A549 (cell line): ENCODE results near the gene TRIM13. TPM values are rescaled to one million over a fixed set of nuclear protein-coding genes. Genes with fewer than 3 reads are reported as not detected.
A peak's percentile ranks its signal among the peaks of the same experiment; 100 is the strongest.

ENCODE experiments used
- ATAC-seq, 2 experiments: fragments of 200-7000 bp in 1 of 2; fragments of >200 bp in 1 of 2; cut with Nextera tagmentation in 1 of 2; cut with Tn5 transposase in 1 of 2; 3 replicates each; pipeline versions ENCODE4 v1.8.0 to v1.9.1; 2018 to 2020; ENCODE audit warnings: mild to moderate bottlenecking in 1 of 2, moderate library complexity in 1 of 2
- CTCF ChIA-PET: fragments of 300-600 bp; sonication (Branson Sonifier 250); formaldehyde crosslinking; extraction: SDS; loops from one replicate; lab custom pipeline; 2021; ENCODE audit warnings: antibody characterized with exemption, inconsistent platforms; lab: Yijun Ruan, JAX
- POLR2A ChIA-PET: fragments of 350-600 bp; formaldehyde crosslinking; extraction: SDS; loops from one replicate; lab custom pipeline; 2021; ENCODE audit warnings: antibody characterized with exemption, inconsistent platforms; lab: Yijun Ruan, JAX
- DNase-seq, 2 experiments: peaks; one replicate each; pipeline versions ENCODE4 v3.0.0 to v3.0.0-alpha.2; 2011 to 2016; ENCODE audit warnings: low read depth in 1 of 2, low spot score in 1 of 2
- FAIRE-seq: peaks from 2 replicates; lab custom pipeline; 2011; peaks lifted over from hg19 to GRCh38; lab: Jason Lieb, UNC
- H3K27ac ChIP-seq, 2 experiments: fragments of >200 bp; sonication (Bioruptor Twin); formaldehyde crosslinking; 3 replicates each; pipeline ENCODE4 v1.5.1; 2016 to 2017
- H3K4me1 ChIP-seq: fragments of >200 bp; sonication (Bioruptor Twin); formaldehyde crosslinking; 3 replicates; pipeline ENCODE4 v1.6.1; 2016
- H3K4me2 ChIP-seq: fragments of >200 bp; sonication (Bioruptor Twin); formaldehyde crosslinking; 3 replicates; pipeline ENCODE4 v1.6.1; 2016
- H3K4me3 ChIP-seq: fragments of >200 bp; sonication (Bioruptor Twin); formaldehyde crosslinking; 3 replicates; pipeline ENCODE4 v1.5.1; 2016
- H3K9me3 ChIP-seq: fragments of >200 bp; sonication (Bioruptor Twin); formaldehyde crosslinking; 3 replicates; pipeline ENCODE4 v1.6.1; 2016
- CEBPB ChIP-seq, 2 experiments: fragments of >200 bp in 1 of 2; sonication (Bioruptor Twin) in 1 of 2; formaldehyde crosslinking in 1 of 2; IDR thresholded peaks; 2 replicates each; pipeline ENCODE4 v1.6.1; 2012 to 2016
- EHF ChIP-seq: fragments of 250-450 bp; sonication (Bioruptor Pico); IDR thresholded peaks from 2 replicates; pipeline ENCODE4 v1.5.0; 2020; ENCODE audit warnings: mild to moderate bottlenecking
- FOSB ChIP-seq: fragments of 250-450 bp; sonication (Bioruptor Pico); IDR thresholded peaks from 2 replicates; pipeline ENCODE4 v1.5.0; 2020; ENCODE audit warnings: mild to moderate bottlenecking, moderate library complexity
- HEYL ChIP-seq: fragments of 250-450 bp; sonication (Bioruptor Pico); IDR thresholded peaks from 2 replicates; pipeline ENCODE4 v1.8.0; 2021; ENCODE audit warnings: mild to moderate bottlenecking, moderate library complexity
- HOXA7 ChIP-seq: fragments of 250-450 bp; sonication (Bioruptor Pico); IDR thresholded peaks from 2 replicates; pipeline ENCODE4 v1.5.0; 2020; ENCODE audit warnings: mild to moderate bottlenecking, moderate library complexity
- HOXB5 ChIP-seq: fragments of 250-450 bp; sonication (Bioruptor Pico); IDR thresholded peaks from 2 replicates; pipeline ENCODE4 v1.5.0; 2020; ENCODE audit warnings: mild to moderate bottlenecking, moderate library complexity
- JUNB ChIP-seq: fragments of >200 bp; sonication (Bioruptor Twin); formaldehyde crosslinking; IDR thresholded peaks from 2 replicates; pipeline ENCODE4 v1.6.1; 2016
- KDM5A ChIP-seq: fragments of 200-600 bp; sonication (generic); IDR thresholded peaks from 2 replicates; pipeline ENCODE4 v1.6.1; 2016; ENCODE audit warnings: antibody characterized with exemption, mild to moderate bottlenecking
- MAFK ChIP-seq: fragments of 450-650 bp; IDR thresholded peaks from 2 replicates; pipeline ENCODE4 v1.6.1; 2014; ENCODE audit not compliant: partially characterized antibody
- NFE2L2 ChIP-seq: fragments of 150-350 bp; conservative IDR thresholded peaks from 2 replicates; pipeline ENCODE4 v1.6.1; 2014; ENCODE audit warnings: low read length
- RFX5 ChIP-seq: fragments of 450-650 bp; IDR thresholded peaks from 2 replicates; pipeline ENCODE4 v1.7.1; 2014; ENCODE audit warnings: antibody characterized with exemption, mild to moderate bottlenecking, moderate library complexity
- RNF2 ChIP-seq: fragments of 200-600 bp; sonication (generic); IDR thresholded peaks from 2 replicates; pipeline ENCODE4 v1.6.1; 2016; ENCODE audit warnings: low read depth, mild to moderate bottlenecking, antibody characterized with exemption, moderate library complexity, borderline replicate concordance
- TFCP2L1 ChIP-seq: fragments of 250-450 bp; sonication (Bioruptor Pico); IDR thresholded peaks from 2 replicates; pipeline ENCODE4 v1.5.0; 2021; ENCODE audit warnings: mild to moderate bottlenecking
- ZNF302 ChIP-seq: fragments of 250-450 bp; sonication (Bioruptor Pico); IDR thresholded peaks from 2 replicates; pipeline ENCODE4 v1.9.0; 2021; ENCODE audit warnings: inconsistent platforms, mild to moderate bottlenecking, moderate library complexity
- ZSCAN20 ChIP-seq: fragments of 250-450 bp; sonication (Bioruptor Pico); IDR thresholded peaks from 2 replicates; pipeline ENCODE4 v1.8.0; 2022; ENCODE audit warnings: mild to moderate bottlenecking, moderate library complexity
- WGBS: methylation state at CpG from one replicate; pipeline ENCODE4 v1.1.6; 2017; ENCODE audit errors: missing lambda C conversion rate; 5-methylcytosine and 5-hydroxymethylcytosine counted together
- polyA plus RNA-seq, 4 experiments: library from polyadenylated mRNA; depleted of rRNA in 3 of 4; stranded (reverse); fragments of >200 nt; fragmentation: RNase III in 1 of 4; extraction: RNeasy Plus Mini Kit Qiagen cat#74134 plus additional on column Dnase treatment in 1 of 4; gene quantifications; 2 replicates in 3 of 4; 3 replicates in 1 of 4; pipeline ENCODE4 v1.2.3, GENCODE V29; 2011 to 2017
- TF ChIP-seq, protein P1 (sequence below): fragments of >200 bp; sonication (Bioruptor Twin); formaldehyde crosslinking; IDR thresholded peaks from 3 replicates; pipeline ENCODE4 v1.6.1; 2016

Gene TRIM13
- polyA plus RNA-seq, 2 of the 4 experiments (the other 2 are of a cell fraction), result 10.9 to 22.4 TPM

DNA sequence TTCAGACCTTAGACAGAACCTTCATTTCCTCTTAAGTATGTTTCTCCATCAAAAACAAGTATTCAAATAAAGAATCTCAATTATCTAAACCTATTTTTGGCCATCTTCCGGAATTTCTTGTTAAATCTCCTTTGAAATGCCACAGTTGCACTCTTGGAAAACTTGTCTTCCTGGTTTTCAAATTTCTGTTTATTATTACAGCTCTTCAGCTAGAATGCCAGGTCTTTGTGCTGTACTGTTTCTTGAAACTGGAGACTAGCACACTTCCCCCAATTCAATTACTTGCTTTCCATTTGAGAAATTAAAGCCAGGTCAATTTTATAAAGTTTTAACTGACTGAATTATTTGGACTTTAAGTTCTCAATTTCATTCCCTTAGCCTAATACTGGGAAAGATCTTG is 28.6 kb downstream of the TRIM13 start (continued):
- no peak for TF ChIP-seq CEBPB (IDR thresholded peaks at IDR 0.05)

DNA sequence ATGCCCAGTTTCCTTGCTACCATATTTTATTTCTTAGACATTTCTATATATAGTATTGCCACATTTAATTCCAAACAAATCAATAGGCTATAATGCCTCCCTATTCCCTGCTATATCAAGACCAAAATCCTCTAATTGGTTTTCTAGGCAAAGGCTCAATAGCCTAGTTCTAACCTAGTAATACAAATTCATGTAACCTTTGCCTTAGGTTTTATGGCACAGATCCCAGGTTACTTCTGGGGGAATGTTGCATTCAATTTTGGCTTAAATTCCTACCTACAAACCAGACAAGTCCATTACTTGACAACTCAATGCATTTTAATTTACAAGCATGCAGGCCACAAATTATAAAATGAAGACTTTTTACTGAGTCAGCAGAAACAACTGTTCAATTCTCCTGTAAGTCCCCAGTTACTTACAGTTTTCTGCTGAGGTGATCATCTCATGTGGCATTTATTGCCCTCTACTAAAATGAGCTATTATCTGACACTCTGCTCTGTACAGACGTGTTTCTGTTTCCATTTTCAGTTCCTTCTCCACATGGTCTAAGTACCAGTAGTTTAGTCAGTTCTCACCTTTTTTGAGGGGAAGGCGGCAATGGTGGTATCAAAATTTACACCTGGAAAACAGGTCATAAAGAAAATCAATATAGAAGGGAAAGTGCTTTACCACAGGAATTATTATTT is 30.1 kb downstream of the TRIM13 start:
- WGBS, result 92% methylated on average over 2 of the region's 2 CpGs
- FAIRE-seq, result no peak
- peaks cover 8% of the 10 kb centered on the region; the same call in 2 of the 3 replicates for H3K4me1 ChIP-seq
- DNase-seq, result no peak
- no peak for TF ChIP-seq HOXA7 (CRISPR knock-in tag)
- no peak for TF ChIP-seq HEYL (CRISPR knock-in tag)
- TF ChIP-seq, protein P1, sequence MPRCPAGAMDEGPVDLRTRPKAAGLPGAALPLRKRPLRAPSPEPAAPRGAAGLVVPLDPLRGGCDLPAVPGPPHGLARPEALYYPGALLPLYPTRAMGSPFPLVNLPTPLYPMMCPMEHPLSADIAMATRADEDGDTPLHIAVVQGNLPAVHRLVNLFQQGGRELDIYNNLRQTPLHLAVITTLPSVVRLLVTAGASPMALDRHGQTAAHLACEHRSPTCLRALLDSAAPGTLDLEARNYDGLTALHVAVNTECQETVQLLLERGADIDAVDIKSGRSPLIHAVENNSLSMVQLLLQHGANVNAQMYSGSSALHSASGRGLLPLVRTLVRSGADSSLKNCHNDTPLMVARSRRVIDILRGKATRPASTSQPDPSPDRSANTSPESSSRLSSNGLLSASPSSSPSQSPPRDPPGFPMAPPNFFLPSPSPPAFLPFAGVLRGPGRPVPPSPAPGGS, result no peak
- peak; percentile 94 for TF ChIP-seq MAFK
- H3K4me2 ChIP-seq, result no peak overlapping the region
- no peak overlapping the region for H3K27ac ChIP-seq
- no peak for ATAC-seq
- ChIA-PET CTCF (no interaction called here), POLR2A (no interaction called here)
- no peaks in the 10 kb centered on the region for H3K9me3 ChIP-seq
- no peak overlapping the region for H3K4me3 ChIP-seq

DNA sequence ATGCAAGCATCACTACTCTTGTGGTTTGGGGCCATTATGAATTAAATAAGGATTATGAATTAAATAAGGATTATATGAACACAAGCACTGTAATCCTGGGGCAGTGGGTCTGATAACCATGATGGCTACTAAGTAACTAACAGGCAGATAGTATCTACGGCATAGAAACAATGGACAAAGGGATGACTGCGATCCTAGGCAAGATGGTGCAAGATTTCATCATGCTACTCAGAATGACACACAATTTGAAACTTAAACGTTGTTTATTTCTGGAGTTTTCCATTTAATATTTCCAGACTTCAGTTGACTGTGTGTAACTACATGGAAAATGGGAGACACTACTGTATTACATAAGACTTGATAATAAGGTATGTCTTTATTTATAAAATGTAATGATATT is 33.5 kb downstream of the TRIM13 start:
- POLR2A ChIA-PET, result no interaction called here
- FAIRE-seq, result no peak
- peak in 1 of 2 experiments; percentile 30 for DNase-seq

GRCh38 chr13:50033725-50034124 is 36.9 kb downstream of the TRIM13 start:
- FAIRE-seq (no peak), DNase-seq (no peak), ATAC-seq (no peak)
- CTCF ChIA-PET, result interaction anchor here (0.5 to 2.0 kb wide), 4 partner anchors 14 to 767 kb away, joined by 3 to 5 read pairs (median 4); partner anchors contain the start of gene KCNRG
- Histone ChIP-seq H3K4me2 (no peak overlapping the region), H3K9me3 (no peaks in the 10 kb centered on the region), H3K4me3 (no peak overlapping the region), H3K4me1 (peaks cover 8% of the 10 kb centered on the region; the same call in 2 of the 3 replicates), H3K27ac (no peak overlapping the region)
- TF ChIP-seq KDM5A (no peak), FOSB (no peak), CEBPB (IDR thresholded peaks at IDR 0.05) (no peak), TFCP2L1 (CRISPR knock-in tag) (no peak), NFE2L2 (no peak), EHF (no peak)
- POLR2A ChIA-PET, result no interaction called here

More for the DNA sequence above, 33.5 kb downstream of the TRIM13 start:
- Histone ChIP-seq H3K4me3 (no peak overlapping the region), H3K4me1 (peaks cover 8% of the 10 kb centered on the region; the same call in 2 of the 3 replicates), H3K4me2 (0 out of 3 replicates have a peak overlapping the region, but pooled peaks have one; percentile 15), H3K27ac (peak overlapping the region; percentile 35 to 38; a peak in 3 of 6 replicates), H3K9me3 (no peaks in the 10 kb centered on the region)
- CTCF ChIA-PET, result interaction anchor here (1.0 kb wide), 1 partner anchor 33 kb away, joined by 3 read pairs; no protein-coding TSS in a partner anchor
- no peak for ATAC-seq
- TF ChIP-seq JUNB (no peak), ZSCAN20 (CRISPR knock-in tag) (no peak), HOXB5 (CRISPR knock-in tag) (no peak), RNF2 (no peak), ZNF302 (CRISPR knock-in tag) (no peak), TFCP2L1 (CRISPR knock-in tag) (no peak)
- WGBS, result 59% methylated on average over 3 of the region's 3 CpGs

DNA sequence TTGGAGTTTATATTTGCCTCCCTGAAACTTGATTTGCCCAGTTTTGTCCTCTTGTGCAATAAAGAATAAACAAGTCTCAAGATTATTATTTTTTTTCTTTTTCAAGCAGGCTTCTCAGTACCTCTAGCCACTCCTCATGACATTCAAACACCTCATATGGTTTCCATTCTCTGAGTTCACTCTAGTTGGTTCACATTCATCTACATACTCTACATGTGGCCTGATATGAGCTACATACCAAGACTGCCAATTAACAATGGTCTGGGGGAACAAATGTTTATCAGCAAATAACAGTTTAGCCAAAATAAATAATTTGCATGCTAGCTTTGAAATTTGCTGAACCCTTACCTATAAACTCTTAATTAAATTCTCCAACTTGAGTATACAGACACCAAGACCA is 40.9 kb downstream of the TRIM13 start:
- H3K4me1 ChIP-seq, result no peaks in the 10 kb centered on the region
- no peak for ATAC-seq
- CTCF ChIA-PET, result interaction anchor here (2.1 kb wide), 1 partner anchor 40 kb away, joined by 8 read pairs; no protein-coding TSS in a partner anchor
- TF ChIP-seq HEYL (CRISPR knock-in tag) (no peak), MAFK (no peak), RFX5 (no peak), KDM5A (no peak)
- TF ChIP-seq, all 56 proteins: peak for 0
- DNase-seq, result no peak
- Histone ChIP-seq H3K9me3 (no peaks in the 10 kb centered on the region), H3K4me3 (no peak overlapping the region), H3K4me2 (no peak overlapping the region), H3K27ac (no peak overlapping the region)
- POLR2A ChIA-PET, result no interaction called here
- FAIRE-seq, result no peak
